NOMO-1 treated with dmso at 0.1 percent for 144 hours (cell line): ENCODE results near the gene GOT1.

ENCODE experiments used
- DNase-seq: peaks from one replicate; lab custom pipeline; 2025; ENCODE audit not compliant: unreplicated experiment; lab: John Stamatoyannopoulos, UW

The GOT1 gene

DNA sequence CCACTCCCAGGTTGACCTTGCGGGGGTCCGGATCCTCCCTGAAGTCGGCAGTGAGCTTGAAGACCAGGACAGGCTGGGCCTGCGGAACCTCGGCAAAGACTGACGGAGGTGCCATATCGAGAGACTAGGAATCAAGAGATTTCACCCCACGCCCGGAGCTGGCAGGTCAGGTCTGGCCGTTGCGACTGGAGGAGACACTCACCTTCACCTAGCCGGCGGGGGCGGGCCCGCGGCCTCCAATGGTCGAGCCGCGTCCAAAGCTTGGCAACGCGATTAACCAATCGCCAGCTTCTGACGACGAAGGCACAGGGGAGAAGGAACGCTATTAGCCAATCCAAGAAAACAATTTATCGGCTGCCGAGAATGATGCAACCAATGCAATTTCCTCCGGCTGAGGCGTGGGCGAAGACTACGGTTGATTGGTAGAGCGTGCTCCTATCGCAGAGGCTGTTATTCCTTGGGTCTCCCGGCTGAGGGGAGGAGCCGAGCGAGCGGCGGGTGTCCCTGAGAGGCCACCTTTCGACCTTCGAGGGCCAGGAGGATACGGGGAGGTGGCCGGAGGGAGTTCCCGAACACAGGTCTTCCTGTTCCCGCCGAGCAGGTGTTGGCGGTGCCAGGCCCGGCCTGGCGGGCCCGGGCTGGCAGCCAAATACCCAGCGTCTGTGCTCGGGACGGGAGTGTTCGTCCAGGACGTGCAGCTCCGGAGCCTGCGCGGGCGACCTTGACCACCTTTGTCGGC, at the start of gene GOT1:
TSS of gene GOT1 (minus strand) at position 174 of the 739 bp plus-strand sequence. CDS start at position 115, 59 bp downstream.
- peak; percentile 97 for DNase-seq

DNA sequence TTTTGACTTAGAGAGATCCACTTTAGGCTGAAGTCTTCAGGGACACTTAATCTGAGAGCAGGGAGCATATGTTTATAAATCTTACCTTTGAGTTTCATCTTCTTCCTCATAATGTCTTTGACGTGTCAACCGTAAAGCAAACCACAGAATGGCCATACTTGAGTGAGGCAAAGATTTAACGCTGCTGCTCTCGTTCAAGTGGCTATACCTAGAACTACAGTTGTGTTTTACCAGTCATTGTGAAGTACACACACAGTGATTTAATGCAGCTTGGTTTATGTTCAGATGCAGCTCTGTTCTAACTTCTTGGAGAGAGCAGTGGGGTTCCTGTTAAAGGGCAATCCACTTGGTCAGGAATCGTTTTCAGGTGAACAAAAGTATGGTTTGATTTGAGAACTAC, 39.9 kb upstream of the GOT1 start:
- DNase-seq, result no peak

DNA sequence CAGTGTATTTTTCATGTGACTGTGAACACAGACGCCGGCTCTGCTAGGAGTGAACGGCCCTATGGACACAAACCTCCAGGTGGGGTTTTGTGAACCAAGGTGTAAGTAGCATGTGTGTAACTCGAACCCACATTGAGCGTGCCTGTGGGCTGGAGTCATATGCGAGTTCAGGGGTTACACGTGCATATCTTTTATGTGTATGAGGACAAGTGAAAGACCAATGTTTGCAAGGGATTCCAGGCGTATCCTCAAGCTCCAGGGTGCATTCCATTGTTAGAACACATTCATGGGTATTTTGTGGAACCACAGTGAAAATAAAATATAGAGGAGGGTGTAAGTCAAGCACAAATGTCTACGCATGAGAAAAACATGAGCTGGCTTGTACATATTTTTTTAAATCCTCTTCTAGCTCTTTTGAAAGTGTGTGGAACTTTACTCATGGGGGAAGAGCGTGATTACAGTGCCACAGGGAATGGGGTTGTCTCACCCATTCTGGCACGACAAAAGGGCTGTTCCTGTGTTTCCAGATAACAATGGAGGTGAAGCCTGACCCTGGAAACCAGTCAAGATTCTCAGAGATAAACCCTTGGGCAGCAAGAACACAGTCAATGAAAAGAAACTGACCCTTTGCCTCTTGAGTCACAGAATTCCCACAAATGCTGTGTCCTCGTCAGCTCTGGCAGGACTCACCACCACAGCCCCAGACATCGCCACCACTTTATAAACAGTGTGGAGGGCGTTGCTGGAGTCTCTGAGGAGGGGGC, 37.0 kb upstream of the GOT1 start:
- DNase-seq, result no peak

DNA sequence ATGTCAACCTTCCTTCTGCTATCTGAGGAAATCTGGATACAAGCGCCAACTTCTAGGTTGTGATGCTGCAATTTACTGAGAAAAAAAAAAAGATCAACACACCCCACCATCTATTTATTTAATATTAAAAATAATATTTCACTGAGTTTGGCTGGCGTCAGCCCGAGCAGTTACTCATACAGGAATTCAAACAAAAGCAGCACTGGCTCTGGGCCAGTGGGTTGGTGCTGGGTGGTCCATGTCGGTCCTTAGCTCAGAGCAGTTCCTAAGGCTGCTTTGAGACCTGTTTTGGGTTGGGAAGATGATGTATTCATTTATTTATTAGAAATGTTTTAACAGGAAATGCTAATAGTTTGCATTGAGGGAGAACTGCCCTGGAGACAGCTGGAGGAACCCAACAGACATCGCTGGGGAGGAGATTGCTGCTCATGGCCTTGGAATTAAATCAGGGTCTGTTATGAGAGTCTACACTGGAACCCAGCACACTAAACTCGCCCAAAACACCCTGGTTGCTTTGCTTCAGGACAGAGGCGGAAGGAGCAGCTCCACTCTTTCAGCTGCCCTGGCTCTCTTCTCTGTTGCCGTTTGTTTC, 36.3 kb upstream of the GOT1 start:
- no peak for DNase-seq

DNA sequence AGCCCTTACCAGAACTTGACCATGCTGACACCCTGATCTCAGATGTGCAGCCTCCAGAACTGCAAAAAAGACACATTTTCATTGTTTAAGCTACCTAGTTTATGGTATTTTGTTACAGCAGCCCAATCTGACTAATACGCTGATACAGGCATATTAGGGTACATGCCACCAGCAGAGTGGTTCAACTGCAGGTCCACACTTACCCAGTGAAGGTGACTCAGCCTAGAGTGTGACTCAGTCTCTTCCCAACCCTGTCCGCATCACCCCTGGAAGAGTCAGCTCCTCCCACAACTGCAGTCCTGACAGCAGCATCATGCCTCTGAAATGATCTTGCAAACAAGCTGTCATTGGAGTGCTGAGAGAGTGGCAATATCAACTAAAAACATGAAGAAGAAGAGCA, 30.8 kb upstream of the GOT1 start:
- no peak for DNase-seq

DNA sequence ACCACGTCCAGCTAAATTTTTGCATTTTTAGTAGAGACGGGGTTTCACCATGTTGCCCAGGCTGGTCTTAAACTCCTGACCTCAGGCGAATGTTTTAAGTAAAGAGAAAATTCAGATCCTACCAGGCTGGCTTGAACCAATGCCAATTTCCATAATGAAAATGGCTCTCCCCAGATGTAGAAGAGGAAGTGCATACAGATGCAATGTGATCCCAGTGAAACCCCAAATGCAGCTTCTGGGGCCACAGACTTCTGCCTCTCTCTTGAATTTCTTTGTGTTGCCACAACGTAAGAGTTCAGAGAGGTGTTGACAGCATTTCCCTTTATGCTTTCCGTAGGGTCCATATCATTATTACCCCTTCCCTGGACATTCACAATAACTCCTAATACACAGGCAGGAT, 29.6 kb upstream of the GOT1 start:
- DNase-seq, result no peak

DNA sequence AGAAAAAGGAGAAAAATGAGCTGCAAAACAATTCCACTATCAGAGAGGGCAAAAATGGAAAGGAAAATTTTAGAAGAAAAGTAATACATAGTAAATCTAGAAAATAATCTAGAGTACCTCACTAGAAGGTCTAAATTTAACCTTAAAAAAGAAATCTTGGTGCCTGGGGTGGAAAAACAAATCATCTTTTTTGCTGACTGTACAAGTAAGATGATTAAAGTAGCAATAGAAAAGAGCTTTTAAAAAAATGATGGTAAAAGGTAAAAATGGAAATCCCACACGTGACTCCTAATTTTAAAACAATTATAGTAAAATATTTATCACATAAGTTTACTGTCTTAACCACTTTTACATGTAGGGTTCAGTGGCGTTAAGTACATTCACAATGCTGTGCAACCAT, 28.8 kb upstream of the GOT1 start:
- DNase-seq, result no peak

DNA sequence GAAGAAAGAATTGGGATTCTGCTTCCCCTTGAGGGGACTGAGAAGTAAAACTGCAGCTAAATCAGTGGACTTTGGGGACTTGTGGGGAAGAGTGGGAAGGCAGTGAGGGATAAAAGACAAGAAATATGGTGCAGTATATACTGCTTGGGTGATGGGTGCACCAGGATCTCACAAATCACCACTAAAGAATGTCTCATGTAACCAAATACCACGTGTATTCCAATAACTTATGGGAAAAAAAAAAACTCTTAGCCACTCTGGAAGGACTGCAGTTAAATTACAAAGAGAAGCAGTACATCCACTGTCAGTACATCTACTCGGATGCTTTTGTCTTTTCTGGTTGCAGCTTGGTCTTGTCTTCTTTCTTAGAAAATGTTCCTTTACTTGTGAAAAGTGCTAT, 27.4 kb upstream of the GOT1 start:
- DNase-seq, result no peak

DNA sequence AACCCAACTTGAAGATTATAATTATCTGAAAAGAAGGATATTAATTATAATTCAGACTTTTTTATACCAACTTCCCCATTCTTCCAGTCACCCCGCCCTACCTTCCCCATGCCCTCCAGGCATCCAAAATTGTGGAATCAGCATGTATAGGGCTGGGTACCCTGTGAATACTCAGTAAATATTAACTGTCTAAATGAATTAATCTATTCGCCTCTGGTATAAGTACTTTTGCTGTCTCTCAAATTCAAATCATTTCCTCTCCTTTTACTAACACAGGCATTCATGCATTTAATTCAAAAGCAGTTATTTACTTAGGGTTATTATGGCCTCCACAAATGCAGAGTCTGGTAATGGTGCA, 26.5 kb upstream of the GOT1 start:
- no peak for DNase-seq

DNA sequence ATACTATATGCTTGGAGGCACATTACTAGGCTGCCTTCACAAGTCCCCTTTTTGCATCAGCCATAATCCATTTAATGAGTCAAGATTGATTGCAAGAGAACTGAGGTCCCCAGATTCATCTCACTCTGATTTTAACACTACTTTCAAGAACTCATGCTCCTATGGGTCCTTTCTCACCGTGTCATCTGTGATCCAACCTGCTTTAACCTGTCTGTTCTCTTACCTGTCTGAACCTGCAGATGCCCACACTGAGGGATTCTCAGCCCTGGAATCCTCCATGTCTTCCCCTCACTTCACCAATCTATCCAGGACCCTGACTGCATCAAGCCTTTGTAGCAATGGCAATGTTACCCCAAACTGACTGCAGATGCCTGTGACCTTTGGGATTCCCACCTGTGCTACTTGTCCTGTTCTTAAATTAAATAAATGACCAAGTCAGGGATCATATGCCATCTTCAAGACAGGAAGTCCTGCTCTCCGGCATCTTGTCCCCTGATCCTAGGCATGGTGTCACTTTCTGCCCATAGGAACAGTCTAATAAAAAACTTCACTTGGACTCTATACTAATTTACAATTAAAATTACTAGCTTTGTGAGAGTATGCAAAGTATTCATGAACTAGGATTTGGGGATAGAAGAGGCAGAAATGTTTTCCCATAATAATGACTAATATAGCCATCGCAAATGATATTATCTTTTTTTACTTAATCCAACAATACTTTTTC, 25.9 kb upstream of the GOT1 start:
- DNase-seq, result no peak

DNA sequence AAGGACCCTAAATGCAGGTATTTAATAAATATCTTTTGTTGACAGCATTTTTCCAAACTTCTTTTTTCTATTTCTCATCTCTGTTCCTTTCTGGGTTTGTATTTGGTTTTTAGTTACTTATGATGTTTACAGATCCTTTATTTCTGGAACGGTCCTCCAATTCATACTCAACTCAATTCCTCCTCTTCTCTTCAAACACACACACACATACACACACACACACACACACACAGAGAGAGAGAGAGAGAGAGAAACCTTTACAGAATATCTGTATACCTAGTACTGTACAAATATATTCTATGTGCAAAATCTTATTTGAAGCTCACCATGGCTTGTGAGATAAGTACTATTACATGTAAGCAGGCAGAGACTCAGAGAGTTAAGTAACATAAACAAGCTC, 21.6 kb upstream of the GOT1 start:
- no peak for DNase-seq

DNA sequence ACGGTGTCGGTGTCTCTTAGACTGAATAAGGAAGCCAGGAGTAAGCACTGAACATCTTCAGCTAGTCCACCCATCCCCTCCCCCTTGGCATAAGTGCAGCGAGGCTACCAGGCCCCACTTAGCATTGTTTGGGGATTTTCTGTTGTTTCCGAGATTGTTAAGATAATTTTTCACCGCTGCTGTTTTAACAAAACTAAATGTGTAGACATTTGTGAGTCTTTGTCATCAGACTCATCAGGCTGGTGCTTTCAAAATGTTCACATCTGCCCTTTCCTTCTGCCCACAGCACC, 21.0 kb upstream of the GOT1 start:
- DNase-seq, result no peak

DNA sequence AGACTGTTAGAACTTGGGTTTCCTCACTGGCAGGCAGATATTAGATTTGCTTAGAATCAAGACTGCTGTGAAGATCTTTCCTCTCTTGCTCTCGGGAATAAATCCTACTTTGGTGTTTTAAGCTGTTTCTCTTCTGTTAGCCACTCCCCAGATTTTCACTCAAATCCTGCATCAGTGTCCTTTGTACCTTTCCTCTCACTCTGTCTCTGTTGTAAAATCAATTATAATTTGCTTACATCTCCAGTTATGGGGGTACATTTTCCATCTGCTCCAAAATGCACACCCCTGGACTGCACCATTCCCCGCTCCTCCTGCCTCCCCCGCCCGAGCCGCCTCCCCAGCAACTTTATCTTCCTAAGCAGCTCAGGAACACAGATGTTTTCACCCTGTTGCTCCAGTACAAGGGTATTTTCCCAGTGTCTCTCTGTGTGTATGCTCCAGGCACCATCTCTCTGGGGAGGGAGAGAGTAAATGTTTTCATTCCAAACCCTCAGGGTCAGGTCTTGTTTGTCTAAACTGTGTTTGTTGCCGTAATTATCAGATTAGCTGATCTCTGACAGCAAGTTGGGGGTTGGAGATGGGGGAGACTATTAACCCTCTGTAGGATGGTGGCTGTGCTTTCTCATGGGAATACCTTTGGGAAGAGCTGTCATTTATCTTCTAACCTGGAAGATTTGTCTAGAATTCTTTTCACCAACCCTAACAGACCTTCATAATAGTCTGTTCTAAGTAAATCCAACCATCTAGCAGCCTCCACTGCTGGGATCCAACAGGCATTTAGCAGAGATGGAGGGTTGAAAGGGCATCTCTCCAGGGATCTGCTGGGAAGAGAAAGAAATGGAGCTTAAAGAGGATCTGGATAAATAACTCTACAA, 20.4 kb upstream of the GOT1 start:
- DNase-seq, result no peak

DNA sequence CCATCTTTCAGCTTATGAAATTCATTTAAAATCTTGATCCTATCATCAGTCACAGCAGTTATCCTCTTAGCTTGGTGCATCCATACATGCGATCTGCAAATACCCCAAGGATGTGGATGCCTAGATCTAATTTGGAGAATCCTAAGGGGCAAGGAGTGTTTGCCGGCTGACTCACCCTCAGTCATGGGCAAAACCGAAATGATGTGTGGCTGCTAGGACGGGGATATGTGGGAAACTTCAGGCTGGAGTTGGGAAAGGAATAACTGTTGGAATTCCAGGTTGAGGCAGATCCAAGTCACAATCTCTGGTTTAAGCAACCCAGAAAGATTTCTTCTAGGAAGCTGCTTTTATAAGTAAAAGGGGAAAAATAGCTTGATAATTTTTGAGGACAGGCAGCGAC, 19.7 kb upstream of the GOT1 start:
- DNase-seq, result no peak

DNA sequence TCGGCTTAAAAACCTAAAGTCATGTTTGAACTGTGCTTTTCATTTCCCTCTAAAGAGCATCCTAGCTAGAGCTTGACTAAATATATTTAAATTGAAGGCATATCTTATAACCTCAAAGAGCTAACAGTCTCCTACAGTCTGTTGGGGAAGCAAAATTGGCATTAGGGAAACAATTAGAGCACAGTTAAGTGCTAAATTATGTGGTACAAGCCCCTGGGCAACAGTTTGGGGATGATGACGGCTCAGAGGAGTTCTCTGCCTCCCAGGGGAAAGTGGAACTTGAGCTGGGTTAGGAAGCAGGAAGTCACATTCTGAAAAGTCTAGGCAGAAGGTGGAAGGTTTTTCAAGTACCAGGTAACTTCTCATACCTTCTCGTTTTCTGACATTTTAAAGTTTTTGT, 18.6 kb upstream of the GOT1 start:
- DNase-seq, result no peak

DNA sequence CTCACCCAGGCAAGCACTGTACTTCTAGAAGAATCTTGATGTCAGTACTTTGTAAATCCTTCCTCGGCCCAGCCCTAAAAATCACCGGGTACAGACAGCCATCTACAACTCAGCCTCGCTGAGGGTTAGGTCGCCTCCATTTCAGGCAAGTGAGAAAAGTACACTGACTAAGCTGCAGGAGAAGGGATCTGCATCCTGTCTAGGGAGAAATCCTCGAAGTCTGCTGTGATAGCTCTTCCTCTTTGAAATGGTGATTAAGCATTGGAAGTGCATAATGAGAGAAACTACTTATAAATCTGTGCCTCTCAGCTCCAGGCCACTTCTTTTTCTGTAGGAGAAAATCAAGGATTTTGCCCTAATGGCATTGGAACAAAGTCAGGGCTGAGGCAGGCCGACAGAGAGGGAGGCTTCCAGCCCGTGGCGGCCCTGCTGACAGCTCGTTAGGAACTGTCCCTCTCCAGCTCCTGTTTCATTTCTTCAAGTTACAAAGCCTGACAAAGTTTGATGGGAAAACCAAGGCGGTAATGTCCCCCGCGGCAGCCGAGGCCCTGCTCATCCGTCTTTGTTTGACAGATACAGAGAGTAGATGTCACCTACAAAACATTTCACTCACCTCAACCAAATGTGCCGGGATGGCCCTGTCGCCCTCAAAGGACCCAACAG, 14.1 kb upstream of the GOT1 start:
- DNase-seq, result no peak

DNA sequence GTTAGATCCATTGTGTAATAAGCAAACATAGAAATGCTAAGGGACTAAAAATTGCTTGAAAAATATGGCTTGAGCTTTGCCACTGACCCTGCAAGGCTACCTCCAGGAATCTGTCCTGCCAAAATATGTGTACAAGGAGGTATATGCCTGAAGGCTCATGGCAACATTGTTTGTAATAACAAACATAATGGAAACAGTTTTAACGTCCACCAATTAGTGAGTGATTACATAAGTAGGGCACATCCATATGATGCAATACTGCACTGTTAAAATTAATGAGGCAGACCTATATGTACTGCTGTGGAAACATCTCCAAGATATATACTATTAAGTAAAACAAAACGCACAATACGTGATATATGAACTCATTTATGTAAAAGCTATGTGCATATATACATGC, 13.1 kb upstream of the GOT1 start:
- peak; percentile 15 for DNase-seq

DNA sequence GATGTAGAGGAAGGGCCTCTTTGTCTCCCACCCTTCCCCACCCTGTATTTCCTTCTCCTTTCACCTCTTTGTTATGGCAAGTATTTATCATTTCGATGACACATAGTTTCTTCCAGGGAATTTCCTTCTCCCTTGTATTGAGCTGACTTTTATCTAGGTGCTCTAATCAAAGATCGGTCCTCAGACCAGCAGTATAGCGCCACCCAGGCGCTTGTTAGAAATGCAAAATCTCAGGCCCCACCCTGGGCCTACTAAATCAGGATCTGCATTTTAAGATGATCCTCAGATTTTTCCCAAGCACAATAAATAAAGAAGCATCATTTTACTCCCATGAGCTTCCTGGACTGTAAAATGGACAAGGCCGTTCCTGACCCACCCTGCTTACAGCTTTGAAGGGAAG, 12.0 kb upstream of the GOT1 start:
- DNase-seq, result no peak

DNA sequence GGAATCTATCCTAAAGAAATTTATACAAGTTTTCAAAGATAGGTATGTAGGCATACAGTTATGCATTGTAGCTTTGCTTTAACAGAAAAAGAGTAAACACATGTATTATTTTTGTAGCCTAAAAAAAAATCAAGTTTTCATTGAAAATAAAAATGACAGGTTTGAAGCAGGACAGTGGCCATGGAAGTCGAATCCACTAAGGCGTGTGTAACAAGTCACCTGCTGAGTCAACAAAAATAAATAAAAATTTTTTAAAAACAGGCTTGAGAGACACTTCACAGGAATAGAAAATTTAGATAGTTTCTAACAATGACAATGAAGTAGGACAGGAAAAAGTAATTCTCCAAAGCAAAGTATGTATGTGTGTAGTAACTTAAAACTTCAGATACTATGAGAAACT, 8.5 kb upstream of the GOT1 start:
- no peak for DNase-seq

DNA sequence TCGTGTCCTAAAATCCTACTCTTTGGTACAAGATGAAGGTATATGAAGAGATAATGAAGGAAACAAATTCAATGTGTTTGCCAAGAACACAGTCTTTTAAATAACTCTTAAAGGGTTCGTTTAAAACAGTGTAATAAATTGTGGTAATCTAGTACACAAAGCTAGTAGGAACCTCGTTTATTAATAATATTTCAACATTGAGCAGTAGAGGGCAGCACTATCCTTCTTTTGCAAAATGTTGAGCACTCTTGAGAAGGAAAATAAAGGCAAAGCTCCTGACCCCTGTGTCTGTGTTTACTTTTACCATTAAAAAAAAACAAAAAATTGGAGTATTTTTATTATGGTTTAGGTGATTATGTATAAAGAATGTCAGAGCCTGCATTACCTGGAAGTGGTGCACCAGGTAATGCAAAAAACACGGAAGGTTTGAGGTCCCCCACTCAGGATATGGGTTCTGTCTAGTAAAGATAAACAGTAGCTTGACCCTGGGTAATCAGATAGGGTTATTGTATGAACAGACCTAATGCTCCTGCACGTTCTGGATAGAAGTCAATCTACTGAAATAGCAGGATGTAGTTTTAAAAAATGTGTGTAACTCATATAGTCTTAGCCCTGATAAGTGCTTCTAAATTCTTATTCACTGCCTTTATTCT, 5.7 kb upstream of the GOT1 start:
- DNase-seq, result peak; percentile 18
